Measurements from ENCODE around the gene HK1. TPM values are rescaled to one million over a fixed set of nuclear protein-coding genes. Genes with fewer than 3 reads are reported as not detected.

HK1 gene
- total RNA-seq, 2 donors from 2014 or later: 15.8 to 17.1 TPM

DNA sequence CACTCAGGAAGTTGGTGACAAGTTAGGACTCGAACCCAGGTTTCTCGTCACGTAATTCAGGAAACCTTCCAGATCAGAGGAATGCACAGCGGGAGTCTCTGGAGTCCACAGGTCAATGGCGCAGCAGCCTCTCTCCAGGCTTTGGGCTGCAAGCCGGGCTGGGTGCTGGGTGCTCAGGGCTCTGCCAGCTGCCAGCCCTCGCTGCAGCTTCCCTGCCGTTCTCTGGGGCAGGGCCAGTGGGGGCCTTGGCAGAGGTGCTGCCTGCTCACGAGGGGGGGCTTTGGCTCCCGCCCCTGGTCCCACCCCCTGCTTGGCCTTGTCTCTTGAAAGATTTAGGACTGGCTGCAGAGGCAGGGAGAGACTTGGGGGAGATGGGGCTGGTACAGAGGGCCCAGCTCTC lies 138.4 kb downstream of the HK1 start, which contains the start of gene TACR2:
Gene TACR2, minus strand, starts transcription at position 224 of the 400 bp plus-strand sequence. CDS start 595 bp downstream, outside the sequence.
- no peaks in the 10 kb centered on the region for H3K4me1 ChIP-seq
- H3K27ac ChIP-seq: no peak within 1 kb of the TSS
- no peak within 1 kb of the TSS for H3K4me3 ChIP-seq
- no peaks in the 10 kb centered on the region for H3K36me3 ChIP-seq (replicated peaks in 1 of 2; ENCODE audit: insufficient read depth in 1 of 2, low read depth in 2 of 2)
- no peak for DNase-seq
- no peaks in the 10 kb centered on the region for H3K27me3 ChIP-seq
- intact Hi-C loops (cut with DNase I): no loop called here
- no peaks in the 10 kb centered on the region for H3K9me3 ChIP-seq
- peak; percentile 27 for ATAC-seq
- TF ChIP-seq, protein P1, sequence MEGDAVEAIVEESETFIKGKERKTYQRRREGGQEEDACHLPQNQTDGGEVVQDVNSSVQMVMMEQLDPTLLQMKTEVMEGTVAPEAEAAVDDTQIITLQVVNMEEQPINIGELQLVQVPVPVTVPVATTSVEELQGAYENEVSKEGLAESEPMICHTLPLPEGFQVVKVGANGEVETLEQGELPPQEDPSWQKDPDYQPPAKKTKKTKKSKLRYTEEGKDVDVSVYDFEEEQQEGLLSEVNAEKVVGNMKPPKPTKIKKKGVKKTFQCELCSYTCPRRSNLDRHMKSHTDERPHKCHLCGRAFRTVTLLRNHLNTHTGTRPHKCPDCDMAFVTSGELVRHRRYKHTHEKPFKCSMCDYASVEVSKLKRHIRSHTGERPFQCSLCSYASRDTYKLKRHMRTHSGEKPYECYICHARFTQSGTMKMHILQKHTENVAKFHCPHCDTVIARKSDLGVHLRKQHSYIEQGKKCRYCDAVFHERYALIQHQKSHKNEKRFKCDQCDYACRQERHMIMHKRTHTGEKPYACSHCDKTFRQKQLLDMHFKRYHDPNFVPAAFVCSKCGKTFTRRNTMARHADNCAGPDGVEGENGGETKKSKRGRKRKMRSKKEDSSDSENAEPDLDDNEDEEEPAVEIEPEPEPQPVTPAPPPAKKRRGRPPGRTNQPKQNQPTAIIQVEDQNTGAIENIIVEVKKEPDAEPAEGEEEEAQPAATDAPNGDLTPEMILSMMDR (IDR thresholded peaks at IDR 0.05): no peak
- TF ChIP-seq POLR2A (IDR thresholded peaks at IDR 0.05): no peak
- WGBS, 2 donors: 58 to 62% methylated on average over 5 to 8 of the region's 10 CpGs

DNA sequence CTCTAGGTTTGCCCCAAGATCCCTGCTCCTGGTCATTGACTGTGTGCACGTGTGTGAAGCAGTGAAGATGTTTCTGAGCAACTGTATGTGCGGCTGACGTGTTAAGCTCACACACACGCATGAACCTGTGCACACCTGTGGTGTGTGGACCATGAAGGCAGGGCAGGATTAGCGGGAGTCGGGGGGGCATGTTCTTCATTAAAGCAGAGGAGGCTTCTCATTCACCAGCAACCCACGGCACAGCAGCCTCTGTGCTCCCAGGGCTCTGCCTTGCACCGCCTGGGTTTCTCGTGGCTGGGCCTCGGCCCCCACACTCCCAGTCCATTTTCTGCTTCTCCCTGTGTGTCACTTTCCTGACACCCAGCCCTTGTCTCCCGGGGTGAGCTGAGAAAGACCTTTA lies 139.2 kb downstream of the HK1 start:
- no peak for DNase-seq
- Histone ChIP-seq H3K36me3 (replicated peaks in 1 of 2; ENCODE audit: insufficient read depth in 1 of 2, low read depth in 2 of 2) (no peaks in the 10 kb centered on the region), H3K27me3 (no peaks in the 10 kb centered on the region), H3K4me1 (no peaks in the 10 kb centered on the region), H3K4me3 (no peak overlapping the region), H3K9me3 (no peaks in the 10 kb centered on the region), H3K27ac (no peak overlapping the region)
- ATAC-seq: no peak
- 78 to 83% methylated on average over 5 to 11 of the region's 11 CpGs for WGBS, 2 donors
- intact Hi-C loops (cut with DNase I): no loop called here
- no peak for TF ChIP-seq POLR2A (IDR thresholded peaks at IDR 0.05)
- TF ChIP-seq, protein P1 (IDR thresholded peaks at IDR 0.05): no peak

DNA sequence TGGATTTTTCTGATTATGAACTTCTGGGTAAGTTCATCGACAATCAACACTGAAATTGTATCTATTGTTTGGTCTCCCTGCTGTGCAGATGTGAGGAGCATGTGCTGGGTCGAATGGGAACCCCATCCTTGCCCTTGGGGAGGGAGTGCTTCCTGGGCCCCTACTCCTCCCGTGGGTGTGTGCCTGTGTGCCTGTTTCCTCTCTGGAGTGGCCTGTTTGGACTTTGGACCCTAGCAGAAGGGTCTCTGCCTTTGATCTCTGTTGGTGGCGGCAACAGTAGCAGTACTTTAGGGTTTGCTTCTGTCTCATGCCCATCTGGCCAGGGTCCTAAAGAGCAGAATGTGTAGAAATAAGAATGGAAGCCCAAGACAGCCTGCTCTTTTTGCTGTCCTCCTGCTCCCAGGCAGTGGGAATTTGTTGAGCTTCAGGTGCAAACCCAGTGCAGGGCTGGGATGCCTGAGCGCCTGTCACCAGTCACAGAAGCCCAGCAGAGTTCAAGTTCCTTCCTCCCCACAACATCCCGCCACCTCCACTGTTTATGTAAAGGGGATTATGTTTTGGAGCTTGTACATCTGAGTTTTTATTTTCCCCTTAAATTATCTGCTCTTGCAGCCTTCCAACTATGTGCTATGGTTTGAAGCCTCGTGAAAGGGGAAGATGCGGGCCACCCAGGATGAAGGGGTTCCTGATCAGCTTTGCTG lies 139.9 kb downstream of the HK1 start:
- ATAC-seq (no peak), DNase-seq (no peak)
- Histone ChIP-seq H3K27me3 (no peaks in the 10 kb centered on the region), H3K27ac (no peak overlapping the region), H3K4me3 (no peak overlapping the region), H3K36me3 (replicated peaks in 1 of 2; ENCODE audit: insufficient read depth in 1 of 2, low read depth in 2 of 2) (no peaks in the 10 kb centered on the region), H3K4me1 (no peaks in the 10 kb centered on the region), H3K9me3 (no peaks in the 10 kb centered on the region)
- 68 to 72% methylated on average over 8 of the region's 8 CpGs for WGBS, 2 donors
- intact Hi-C loops (cut with DNase I): no loop called here
- TF ChIP-seq, protein P1 (IDR thresholded peaks at IDR 0.05): no peak
- no peak for TF ChIP-seq POLR2A (IDR thresholded peaks at IDR 0.05)

DNA sequence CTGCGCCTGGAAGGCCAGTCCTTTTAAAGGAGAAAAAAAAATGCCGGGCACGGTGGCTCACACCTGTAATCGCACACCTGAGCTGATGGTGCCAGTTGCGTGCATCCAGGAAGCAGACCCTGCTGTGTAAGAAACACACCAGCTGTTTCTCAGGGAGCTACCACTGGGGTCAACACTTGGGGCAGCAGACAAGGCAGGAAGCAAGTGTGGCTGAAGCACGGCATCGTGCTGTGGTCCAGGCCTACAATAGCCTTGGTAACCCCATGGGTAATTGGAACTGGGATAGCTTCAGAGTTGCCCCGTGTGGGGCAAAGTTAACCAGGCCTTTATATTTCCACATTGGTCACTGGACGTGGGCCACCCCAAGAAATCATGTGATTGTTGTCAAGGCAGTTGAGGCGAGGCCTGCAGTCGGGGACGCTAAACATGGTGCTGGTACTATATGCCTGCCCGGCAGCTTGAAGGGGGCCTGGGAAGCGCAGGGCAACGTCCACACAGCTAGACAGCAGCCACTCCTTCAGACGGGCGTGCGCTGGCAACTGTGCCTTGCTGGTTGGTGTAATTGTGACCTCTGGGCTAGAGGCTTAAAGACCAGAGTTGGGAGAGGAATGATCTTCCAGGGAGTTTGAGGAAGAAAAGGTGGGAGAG lies 140.9 kb downstream of the HK1 start:
- no peaks in the 10 kb centered on the region for H3K27me3 ChIP-seq
- TF ChIP-seq, protein P1 (IDR thresholded peaks at IDR 0.05): no peak
- no peak for TF ChIP-seq POLR2A (IDR thresholded peaks at IDR 0.05)
- DNase-seq (no peak), ATAC-seq (no peak)
- H3K4me1 ChIP-seq: no peaks in the 10 kb centered on the region
- intact Hi-C loops (cut with DNase I): no loop called here
- H3K27ac ChIP-seq: no peak overlapping the region
- no peak overlapping the region for H3K4me3 ChIP-seq
- H3K9me3 ChIP-seq: no peaks in the 10 kb centered on the region
- 79 to 84% methylated on average over 14 to 18 of the region's 18 CpGs for WGBS, 2 donors
- no peaks in the 10 kb centered on the region for H3K36me3 ChIP-seq (replicated peaks in 1 of 2; ENCODE audit: insufficient read depth in 1 of 2, low read depth in 2 of 2)
